ENCODE results near the gene CAMK1D.
"Not testable (repeated sequence)": the region's sequence is repeated elsewhere in the genome, so short reads cannot be mapped to it uniquely, and the experiment has no call there.

Gene CAMK1D

GRCh38 chr10:12712293-12712983 lies 363.1 kb downstream of the CAMK1D start:
- Histone ChIP-seq H3K9ac (ENCODE audit: low read length in 5 of 5) (no peak overlapping the region), H3K4me3 (ENCODE audit: low read depth in 1 of 5, low read length in 5 of 5) (no peak overlapping the region), H3K27me3 (ENCODE audit: control insufficient read depth in 5 of 5, insufficient read depth in 4 of 5, low read length in 5 of 5) (no peaks in the 10 kb centered on the region), H3K4me1 (ENCODE audit: control insufficient read depth in 5 of 5, insufficient read depth in 5 of 5, low read length in 5 of 5) (peaks cover 11 to 39% (median 34%) of the 10 kb centered on the region in 5 donors), H3K27ac (ENCODE audit: low read depth, low read length) (no peak overlapping the region), H3K36me3 (ENCODE audit: control insufficient read depth in 5 of 5, insufficient read depth in 5 of 5, low read length in 5 of 5) (no peaks in the 10 kb centered on the region), H3K9me3 (ENCODE audit: control insufficient read depth in 5 of 5, low read length in 5 of 5) (no peaks in the 10 kb centered on the region)

GRCh38 chr10:12712984-12713316 lies 363.6 kb downstream of the CAMK1D start:
- peaks cover 7 to 34% (median 30%) of the 10 kb centered on the region in 5 donors for H3K4me1 ChIP-seq (ENCODE audit: control insufficient read depth in 5 of 5, insufficient read depth in 5 of 5, low read length in 5 of 5)
- H3K27ac ChIP-seq (ENCODE audit: low read depth, low read length); H3K4me3 ChIP-seq (ENCODE audit: low read depth in 1 of 5, low read length in 5 of 5); H3K9me3 ChIP-seq (ENCODE audit: control insufficient read depth in 5 of 5, low read length in 5 of 5); H3K27me3 ChIP-seq (ENCODE audit: control insufficient read depth in 5 of 5, insufficient read depth in 4 of 5, low read length in 5 of 5); H3K9ac ChIP-seq (ENCODE audit: low read length in 5 of 5); H3K36me3 ChIP-seq (ENCODE audit: control insufficient read depth in 5 of 5, insufficient read depth in 5 of 5, low read length in 5 of 5): not testable (repeated sequence)

- Histone ChIP-seq H3K36me3 (ENCODE audit: control insufficient read depth in 5 of 5, insufficient read depth in 5 of 5, low read length in 5 of 5) (no peaks in the 10 kb centered on the region), H3K4me1 (ENCODE audit: control insufficient read depth in 5 of 5, insufficient read depth in 5 of 5, low read length in 5 of 5) (peaks cover 7 to 24% (median 19%) of the 10 kb centered on the region in 5 donors), H3K27me3 (ENCODE audit: control insufficient read depth in 5 of 5, insufficient read depth in 4 of 5, low read length in 5 of 5) (no peaks in the 10 kb centered on the region), H3K9me3 (ENCODE audit: control insufficient read depth in 5 of 5, low read length in 5 of 5) (no peaks in the 10 kb centered on the region), H3K9ac (ENCODE audit: low read length in 5 of 5) (no peak overlapping the region), H3K4me3 (ENCODE audit: low read depth in 1 of 5, low read length in 5 of 5) (no peak overlapping the region), H3K27ac (ENCODE audit: low read depth, low read length) (no peak overlapping the region)
Observed at GRCh38 chr10:12716042-12716441, 366.7 kb downstream of the CAMK1D start.

GRCh38 chr10:12717981-12718707 lies 368.8 kb downstream of the CAMK1D start:
- Histone ChIP-seq H3K27ac (ENCODE audit: low read depth, low read length) (no peak overlapping the region), H3K27me3 (ENCODE audit: control insufficient read depth in 5 of 5, insufficient read depth in 4 of 5, low read length in 5 of 5) (no peaks in the 10 kb centered on the region), H3K9me3 (ENCODE audit: control insufficient read depth in 5 of 5, low read length in 5 of 5) (no peaks in the 10 kb centered on the region), H3K36me3 (ENCODE audit: control insufficient read depth in 5 of 5, insufficient read depth in 5 of 5, low read length in 5 of 5) (no peaks in the 10 kb centered on the region), H3K4me1 (ENCODE audit: control insufficient read depth in 5 of 5, insufficient read depth in 5 of 5, low read length in 5 of 5) (peaks cover 7 to 24% (median 18%) of the 10 kb centered on the region in 5 donors), H3K4me3 (ENCODE audit: low read depth in 1 of 5, low read length in 5 of 5) (no peak overlapping the region), H3K9ac (ENCODE audit: low read length in 5 of 5) (no peak overlapping the region)

GRCh38 chr10:12719365-12719764 lies 370.0 kb downstream of the CAMK1D start:
- no peaks in the 10 kb centered on the region for H3K36me3 ChIP-seq (ENCODE audit: control insufficient read depth in 5 of 5, insufficient read depth in 5 of 5, low read length in 5 of 5)
- H3K9me3 ChIP-seq (ENCODE audit: control insufficient read depth in 5 of 5, low read length in 5 of 5) = no peaks in the 10 kb centered on the region
- peaks cover 7 to 24% (median 18%) of the 10 kb centered on the region in 5 donors for H3K4me1 ChIP-seq (ENCODE audit: control insufficient read depth in 5 of 5, insufficient read depth in 5 of 5, low read length in 5 of 5)
- H3K9ac ChIP-seq (ENCODE audit: low read length in 5 of 5) = no peak overlapping the region
- H3K27me3 ChIP-seq (ENCODE audit: control insufficient read depth in 5 of 5, insufficient read depth in 4 of 5, low read length in 5 of 5) = no peaks in the 10 kb centered on the region
- no peak overlapping the region for H3K27ac ChIP-seq (ENCODE audit: low read depth, low read length)
- H3K4me3 ChIP-seq (ENCODE audit: low read depth in 1 of 5, low read length in 5 of 5) = no peak overlapping the region

- Histone ChIP-seq H3K9ac (ENCODE audit: low read length in 5 of 5) (no peak overlapping the region), H3K27ac (ENCODE audit: low read depth, low read length) (peak overlapping the region; percentile 54), H3K36me3 (ENCODE audit: control insufficient read depth in 5 of 5, insufficient read depth in 5 of 5, low read length in 5 of 5) (no peaks in the 10 kb centered on the region), H3K27me3 (ENCODE audit: control insufficient read depth in 5 of 5, insufficient read depth in 4 of 5, low read length in 5 of 5) (no peaks in the 10 kb centered on the region), H3K9me3 (ENCODE audit: control insufficient read depth in 5 of 5, low read length in 5 of 5) (no peaks in the 10 kb centered on the region), H3K4me1 (ENCODE audit: control insufficient read depth in 5 of 5, insufficient read depth in 5 of 5, low read length in 5 of 5) (peaks cover 7 to 24% (median 18%) of the 10 kb centered on the region in 5 donors), H3K4me3 (ENCODE audit: low read depth in 1 of 5, low read length in 5 of 5) (no peak overlapping the region)
Observed at GRCh38 chr10:12720217-12720981, 371.1 kb downstream of the CAMK1D start.

- no peaks in the 10 kb centered on the region for H3K27me3 ChIP-seq (ENCODE audit: control insufficient read depth in 5 of 5, insufficient read depth in 4 of 5, low read length in 5 of 5)
- no peaks in the 10 kb centered on the region for H3K36me3 ChIP-seq (ENCODE audit: control insufficient read depth in 5 of 5, insufficient read depth in 5 of 5, low read length in 5 of 5)
- H3K9me3 ChIP-seq (ENCODE audit: control insufficient read depth in 5 of 5, low read length in 5 of 5) = no peaks in the 10 kb centered on the region
- no peak overlapping the region for H3K9ac ChIP-seq (ENCODE audit: low read length in 5 of 5)
- peaks cover 7 to 21% (median 17%) of the 10 kb centered on the region in 5 donors for H3K4me1 ChIP-seq (ENCODE audit: control insufficient read depth in 5 of 5, insufficient read depth in 5 of 5, low read length in 5 of 5)
- no peak overlapping the region for H3K4me3 ChIP-seq (ENCODE audit: low read depth in 1 of 5, low read length in 5 of 5)
- H3K27ac ChIP-seq (ENCODE audit: low read depth, low read length) = no peak overlapping the region
Observed at GRCh38 chr10:12721334-12721733, 372.0 kb downstream of the CAMK1D start.

- Histone ChIP-seq H3K9ac (ENCODE audit: low read length in 5 of 5) (no peak overlapping the region), H3K27me3 (ENCODE audit: control insufficient read depth in 5 of 5, insufficient read depth in 4 of 5, low read length in 5 of 5) (no peaks in the 10 kb centered on the region), H3K4me1 (ENCODE audit: control insufficient read depth in 5 of 5, insufficient read depth in 5 of 5, low read length in 5 of 5) (peaks cover 6 to 26% (median 14%) of the 10 kb centered on the region in 5 donors), H3K36me3 (ENCODE audit: control insufficient read depth in 5 of 5, insufficient read depth in 5 of 5, low read length in 5 of 5) (no peaks in the 10 kb centered on the region), H3K4me3 (ENCODE audit: low read depth in 1 of 5, low read length in 5 of 5) (no peak overlapping the region), H3K9me3 (ENCODE audit: control insufficient read depth in 5 of 5, low read length in 5 of 5) (no peaks in the 10 kb centered on the region), H3K27ac (ENCODE audit: low read depth, low read length) (no peak overlapping the region)
Observed at GRCh38 chr10:12723220-12723619, 373.9 kb downstream of the CAMK1D start.

- Histone ChIP-seq H3K9ac (ENCODE audit: low read length in 5 of 5) (no peak overlapping the region), H3K27ac (ENCODE audit: low read depth, low read length) (no peak overlapping the region), H3K4me1 (ENCODE audit: control insufficient read depth in 5 of 5, insufficient read depth in 5 of 5, low read length in 5 of 5) (peaks cover 2 to 18% (median 4%) of the 10 kb centered on the region in 5 donors), H3K9me3 (ENCODE audit: control insufficient read depth in 5 of 5, low read length in 5 of 5) (no peaks in the 10 kb centered on the region), H3K27me3 (ENCODE audit: control insufficient read depth in 5 of 5, insufficient read depth in 4 of 5, low read length in 5 of 5) (no peaks in the 10 kb centered on the region), H3K36me3 (ENCODE audit: control insufficient read depth in 5 of 5, insufficient read depth in 5 of 5, low read length in 5 of 5) (no peaks in the 10 kb centered on the region), H3K4me3 (ENCODE audit: low read depth in 1 of 5, low read length in 5 of 5) (no peak overlapping the region)
Observed at GRCh38 chr10:12724807-12725579, 375.6 kb downstream of the CAMK1D start.

All from subcutaneous abdominal adipose tissue (tissue), 5 donors.